GM12892 (cell line): Measurements from ENCODE around the gene ANKRD39.

ENCODE experiments used
- POLR2A ChIP-seq: IDR thresholded peaks from 2 replicates; pipeline ENCODE4 v1.6.1; 2011; ENCODE audit warnings: low read depth, low read length, control low read depth
- POLR2AphosphoS5 ChIP-seq: IDR thresholded peaks from 2 replicates; pipeline ENCODE4 v1.6.1; 2011; ENCODE audit warnings: low read depth, low read length, control low read depth

GRCh38 chr2:96887493-96888012 is 29.7 kb upstream of the ANKRD39 start:
- TF ChIP-seq POLR2A (no peak), POLR2AphosphoS5 (no peak)
